ENCODE measurements around the gene ABCB9.

The ABCB9 gene

GRCh38 chr12:122882908-122883558 is 83.2 kb downstream of the ABCB9 start:
- no peak overlapping the region for H3K4me3 ChIP-seq (ENCODE audit: low read depth, low read length)
- no peak for TF ChIP-seq CTCF (conservative IDR thresholded peaks at IDR 0.05; ENCODE audit: low read depth, low read length)
- DNase-seq (ENCODE audit: low read depth), result no peak

- no peak overlapping the region for H3K4me3 ChIP-seq (ENCODE audit: low read depth, low read length)
- peak; percentile 71 for TF ChIP-seq CTCF (conservative IDR thresholded peaks at IDR 0.05; ENCODE audit: low read depth, low read length)
- peak; percentile 71 for DNase-seq (ENCODE audit: low read depth)
Observed at GRCh38 chr12:122880668-122881067, 85.6 kb downstream of the ABCB9 start.

GRCh38 chr12:122880155-122880667 is 86.1 kb downstream of the ABCB9 start:
- no peak overlapping the region for H3K4me3 ChIP-seq (ENCODE audit: low read depth, low read length)
- peak; percentile 56 for DNase-seq (ENCODE audit: low read depth)
- no peak for TF ChIP-seq CTCF (conservative IDR thresholded peaks at IDR 0.05; ENCODE audit: low read depth, low read length)
